Stimulated activated CD4-positive, alpha-beta T cell treated with anti-CD3 and anti-CD28 coated beads, Interleukin-4, amount 100 ng/mL, for 24 hours (primary cell): ENCODE data around the gene RAB11A.
"Not testable (repeated sequence)": the region's sequence is repeated elsewhere in the genome, so short reads cannot be mapped to it uniquely, and the experiment has no call there.

Experiments used
- DNase-seq: peaks from one replicate; pipeline ENCODE4 v3.0.0-alpha.2; 2020

Gene RAB11A

GRCh38 chr15:65845826-65846519 is 23.3 kb upstream of the RAB11A start:
- DNase-seq: no peak

GRCh38 chr15:65847989-65848388 is 21.3 kb upstream of the RAB11A start:
- no peak for DNase-seq

GRCh38 chr15:65851981-65852380 is 17.3 kb upstream of the RAB11A start:
- no peak for DNase-seq

GRCh38 chr15:65856821-65857455 is 12.4 kb upstream of the RAB11A start:
- DNase-seq: peak; percentile 87

GRCh38 chr15:65857718-65858402 is 11.4 kb upstream of the RAB11A start:
- DNase-seq: no peak

- DNase-seq: peak; percentile 78
These were observed 6.6 kb upstream of the RAB11A start for GRCh38 chr15:65862682-65863081.

GRCh38 chr15:65863106-65863505 is 6.2 kb upstream of the RAB11A start:
- no peak for DNase-seq

GRCh38 chr15:65867244-65867643 is 2.0 kb upstream of the RAB11A start:
- no peak for DNase-seq

- DNase-seq: not testable (repeated sequence)
These were observed 1.4 kb upstream of the RAB11A start for GRCh38 chr15:65867933-65868332.

GRCh38 chr15:65868546-65869125 is 655 bp upstream of the RAB11A start:
- no peak for DNase-seq

GRCh38 chr15:65869954-65870871 is 922 bp downstream of the RAB11A start:
- DNase-seq: peak; percentile 30

- DNase-seq: no peak
These were observed 1.7 kb downstream of the RAB11A start for GRCh38 chr15:65870889-65871533.

GRCh38 chr15:65871886-65872285 is 2.6 kb downstream of the RAB11A start:
- not testable (repeated sequence) for DNase-seq

GRCh38 chr15:65872596-65872995 is 3.3 kb downstream of the RAB11A start:
- not testable (repeated sequence) for DNase-seq

GRCh38 chr15:65873256-65873655 is 4.0 kb downstream of the RAB11A start:
- no peak for DNase-seq

- DNase-seq: no peak
These were observed 6.2 kb downstream of the RAB11A start for GRCh38 chr15:65875458-65875857.

- DNase-seq: no peak
These were observed 8.5 kb downstream of the RAB11A start for GRCh38 chr15:65877749-65878148.

GRCh38 chr15:65881766-65882434 is 12.6 kb downstream of the RAB11A start:
- no peak for DNase-seq

GRCh38 chr15:65883571-65883970 is 14.3 kb downstream of the RAB11A start:
- DNase-seq: no peak

GRCh38 chr15:65884511-65884910 is 15.2 kb downstream of the RAB11A start:
- DNase-seq: no peak

GRCh38 chr15:65885668-65886218 is 16.5 kb downstream of the RAB11A start:
- DNase-seq: no peak
